HCT116 (cell line): ENCODE data around the gene HOXD3. TPM values are rescaled to one million over a fixed set of nuclear protein-coding genes. Genes with fewer than 3 reads are reported as not detected.

Experiments
- ATAC-seq: fragments of 200-7000 bp; cut with Tn5 transposase; 2 replicates; pipeline ENCODE4 v1.9.1; 2020; ENCODE audit warnings: mild to moderate bottlenecking, moderate library complexity
- BruUV-seq: library from RNA; stranded (reverse); fragments of 400-500 nt; replicated peaks from 2 replicates; lab custom pipeline; 2021; lab: Mats Ljungman, UMichigan
- CTCF ChIA-PET: fragments of 300-600 bp; sonication (Branson Sonifier 250); formaldehyde crosslinking; loops from one replicate; lab custom pipeline; 2021; ENCODE audit warnings: antibody characterized with exemption; lab: Charles Lee
- POLR2A ChIA-PET: fragments of 300-600, 350-600 bp; sonication (Branson Sonifier 250); formaldehyde crosslinking; loops from one replicate; lab custom pipeline; 2021; ENCODE audit warnings: antibody characterized with exemption; lab: Charles Lee
- RAD21 ChIA-PET, 2 experiments: fragments of 300-600 bp; sonication (Branson Sonifier 250); formaldehyde crosslinking; loops; one replicate each; lab custom pipeline; 2023; ENCODE audit warnings: low total read pairs in 2 of 2; ENCODE audit not compliant: uncharacterized antibody in 2 of 2, unreplicated experiment in 2 of 2, low non-redundant PET in 1 of 2; lab: Charles Lee
- DNase-seq: peaks from one replicate; pipeline ENCODE4 v3.0.0-alpha.2; 2010; ENCODE audit warnings: low read depth, low spot score
- H2AFZ ChIP-seq: fragments of 200-600 bp; shearing (Covaris generic), sonication (generic); 2 replicates; pipeline ENCODE4 v1.6.1; 2017; ENCODE audit warnings: low read depth, mixed run types, mixed read lengths, antibody characterized with exemption, low read length; ENCODE audit not compliant: poor library complexity, severe bottlenecking
- H3K27ac ChIP-seq: 2 replicates; pipeline ENCODE4 v1.5.1; 2012; ENCODE audit warnings: low read depth, low read length
- H3K27me3 ChIP-seq: fragments of 200-600 bp; sonication (generic); 2 replicates; pipeline ENCODE4 v1.6.1; 2016; ENCODE audit warnings: mixed run types, low read length, mixed read lengths; ENCODE audit not compliant: insufficient read depth
- H3K36me3 ChIP-seq, 2 experiments: fragments of 200-500 bp in 1 of 2; fragments of 200-600 bp in 1 of 2; sonication (Bioruptor generic) in 1 of 2; sonication (generic) in 1 of 2; 2 replicates each; pipeline versions ENCODE4 v1.5.1 to v1.6.1; 2014 to 2016; ENCODE audit warnings: low read length in 2 of 2, inconsistent platforms in 1 of 2, mixed read lengths in 1 of 2, mixed run types in 1 of 2; ENCODE audit not compliant: insufficient read depth in 2 of 2, control insufficient read depth in 1 of 2
- H3K4me1 ChIP-seq, 2 experiments: fragments of 200-600 bp in 1 of 2; sonication (generic) in 1 of 2; 2 replicates each; pipeline versions ENCODE4 v1.5.1 to v1.6.1; 2012 to 2017; ENCODE audit warnings: low read length in 2 of 2, inconsistent platforms in 1 of 2, mild to moderate bottlenecking in 1 of 2, mixed read lengths in 1 of 2, mixed run types in 1 of 2, moderate library complexity in 1 of 2; ENCODE audit not compliant: insufficient read depth in 2 of 2, control insufficient read depth in 1 of 2
- H3K4me2 ChIP-seq: fragments of 200-600 bp; sonication (generic); 2 replicates; pipeline ENCODE4 v1.6.1; 2017; ENCODE audit warnings: mixed run types, low read length, mixed read lengths
- H3K4me3 ChIP-seq, 2 experiments: fragments of 200-600 bp in 1 of 2; sonication (generic) in 1 of 2; replicated peaks in 1 of 2; 2 replicates each; pipeline ENCODE4 v1.5.1; 2011 to 2016; ENCODE audit warnings: low read length in 2 of 2, control low read depth in 1 of 2, low read depth in 1 of 2, mild to moderate bottlenecking in 1 of 2, mixed read lengths in 1 of 2, mixed run types in 1 of 2
- H3K79me2 ChIP-seq: fragments of 200-600 bp; sonication (generic); 2 replicates; pipeline ENCODE4 v1.6.1; 2017; ENCODE audit warnings: mild to moderate bottlenecking, mixed run types, low read length, moderate library complexity, mixed read lengths; ENCODE audit not compliant: insufficient read depth
- H3K9ac ChIP-seq: fragments of 200-600 bp; sonication (generic); 2 replicates; pipeline ENCODE4 v1.6.1; 2016; ENCODE audit warnings: low read length, mixed read lengths
- H3K9me2 ChIP-seq: fragments of 200-600 bp; sonication (generic), shearing (Covaris generic); 2 replicates; pipeline ENCODE4 v1.6.1; 2017; ENCODE audit warnings: mixed run types, mild to moderate bottlenecking, moderate library complexity; ENCODE audit not compliant: insufficient read depth
- H3K9me3 ChIP-seq, 2 experiments: fragments of 200-500 bp in 1 of 2; fragments of 200-600 bp in 1 of 2; sonication (Bioruptor generic) in 1 of 2; sonication (generic) in 1 of 2; 2 replicates each; pipeline ENCODE4 v1.6.1; 2014 to 2017; ENCODE audit warnings: low read length in 2 of 2, mixed read lengths in 2 of 2, inconsistent platforms in 1 of 2, low read depth in 1 of 2, mild to moderate bottlenecking in 1 of 2, mixed run types in 1 of 2, moderate library complexity in 1 of 2; ENCODE audit not compliant: control insufficient read depth in 1 of 2, insufficient read depth in 1 of 2
- H4K20me1 ChIP-seq: fragments of 200-600 bp; sonication (generic), shearing (Covaris generic); 2 replicates; pipeline ENCODE4 v1.6.1; 2017; ENCODE audit warnings: mixed run types, mild to moderate bottlenecking, moderate library complexity; ENCODE audit not compliant: insufficient read depth
- CBX3 ChIP-seq: IDR thresholded peaks from 2 replicates; pipeline ENCODE4 v1.6.1; 2012; ENCODE audit warnings: low read depth
- CEBPB ChIP-seq: IDR thresholded peaks from 2 replicates; pipeline ENCODE4 v1.6.1; 2012; ENCODE audit warnings: low read depth
- EGR1 ChIP-seq: IDR thresholded peaks from 2 replicates; pipeline ENCODE4 v1.6.1; 2012; ENCODE audit warnings: low read depth
- FOSL1 ChIP-seq: IDR thresholded peaks from 2 replicates; pipeline ENCODE4 v1.6.1; 2012; ENCODE audit warnings: low read depth
- JUND ChIP-seq: IDR thresholded peaks from 2 replicates; pipeline ENCODE4 v1.6.1; 2012
- POLR2A ChIP-seq: IDR thresholded peaks from 2 replicates; pipeline ENCODE4 v1.7.0; 2011; ENCODE audit warnings: borderline replicate concordance; ENCODE audit not compliant: insufficient read depth, insufficient read length; ENCODE audit errors: extremely low read depth
- POLR2AphosphoS5 ChIP-seq: IDR thresholded peaks from 2 replicates; pipeline ENCODE4 v1.6.1; 2011; ENCODE audit warnings: mild to moderate bottlenecking, low read depth, low read length, moderate library complexity
- RAD21 ChIP-seq: IDR thresholded peaks from 2 replicates; pipeline ENCODE4 v1.6.1; 2012; ENCODE audit warnings: low read depth, mild to moderate bottlenecking
- SIN3A ChIP-seq: IDR thresholded peaks from 2 replicates; pipeline ENCODE4 v1.6.1; 2012; ENCODE audit warnings: low read depth
- SRF ChIP-seq: IDR thresholded peaks from 2 replicates; pipeline ENCODE4 v1.6.1; 2012; ENCODE audit warnings: low read depth
- TCF7L2 ChIP-seq: IDR thresholded peaks from 2 replicates; pipeline ENCODE4 v1.7.0; 2011; ENCODE audit warnings: borderline replicate concordance, inconsistent platforms; ENCODE audit not compliant: insufficient read depth, insufficient read length; ENCODE audit errors: extremely low read depth
- YY1 ChIP-seq: IDR thresholded peaks from 2 replicates; pipeline ENCODE4 v1.6.1; 2011; ENCODE audit warnings: low read length, low read depth, moderate library complexity, mild to moderate bottlenecking; ENCODE audit not compliant: insufficient replicate concordance; ENCODE audit errors: extremely low read depth
- ZFX ChIP-seq: fragments of 450-650 bp; IDR thresholded peaks from 2 replicates; pipeline ENCODE4 v1.6.1; 2017
- ZNF274 ChIP-seq: fragments of 200-500 bp; sonication (Bioruptor generic); IDR thresholded peaks from 2 replicates; pipeline ENCODE4 v1.6.1; 2014; ENCODE audit warnings: mild to moderate bottlenecking, low read depth, low read length, inconsistent platforms
- intact Hi-C: fragments of 100-400 bp; cut with micrococcal nuclease; formaldehyde crosslinking; loops from 2 replicates; pipeline ENCODE4 v1.10.0; 2022
- total RNA-seq: library from RNA; stranded (reverse); gene quantifications from one replicate; pipeline ENCODE4 v1.2.1, GENCODE V29; 2021; ENCODE audit not compliant: unreplicated experiment
- TF ChIP-seq, protein P1 (sequence below): IDR thresholded peaks from 2 replicates; pipeline ENCODE4 v1.6.1; 2011; ENCODE audit warnings: mild to moderate bottlenecking, low read length, moderate library complexity; ENCODE audit not compliant: insufficient replicate concordance; ENCODE audit errors: extremely low read depth
- TF ChIP-seq, protein P2 (sequence below): IDR thresholded peaks from 2 replicates; pipeline ENCODE4 v1.6.1; 2012

The HOXD3 gene
- total RNA-seq, 1 experiment from 2014 or later, result 1.4 TPM

DNA sequence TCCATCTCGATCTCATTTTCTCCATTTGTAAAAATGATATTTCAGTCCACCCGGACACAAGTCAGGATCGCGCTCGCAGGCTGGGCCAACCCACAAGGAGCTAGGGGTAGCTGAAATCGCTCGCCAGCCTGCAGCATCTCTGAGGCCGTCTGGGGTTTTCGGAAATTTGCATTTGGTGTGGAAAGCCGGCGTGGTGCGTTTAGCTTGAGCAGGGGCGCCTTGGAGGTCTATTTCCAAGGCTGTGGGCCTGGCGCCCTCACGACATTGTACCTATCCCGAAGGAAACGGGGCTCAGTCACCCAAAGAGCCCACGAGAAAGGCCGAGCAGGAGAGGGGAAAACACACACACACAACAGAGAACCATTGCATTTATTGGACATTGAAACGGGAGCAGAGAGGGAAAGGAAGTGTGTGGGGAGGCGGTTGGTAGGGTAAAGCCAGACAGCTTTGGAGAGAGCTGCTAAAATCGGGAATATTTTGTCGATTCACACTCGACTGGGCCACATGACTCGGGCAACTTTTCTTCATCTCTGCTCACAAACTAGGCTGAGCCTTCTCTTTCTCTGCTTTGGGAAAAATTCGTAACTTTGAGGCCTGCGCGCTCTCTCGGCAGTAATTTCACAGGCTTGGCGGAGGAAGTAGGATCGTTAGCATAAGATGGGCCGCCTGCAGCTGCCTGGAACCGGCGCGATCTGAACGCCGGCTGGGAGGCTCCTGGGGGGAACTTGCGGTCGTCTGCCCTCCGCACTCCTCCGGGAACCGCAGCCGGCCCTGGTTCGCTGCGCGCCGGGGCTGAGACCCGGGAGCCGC, 28.7 kb upstream of the HOXD3 start:
- POLR2A ChIA-PET, result interaction anchor here (0.7 to 1.9 kb wide), 5 partner anchors 40 to 1034 kb away, joined by 3 to 5 read pairs (median 4); no protein-coding TSS in a partner anchor
- CTCF ChIA-PET, result interaction anchor here (1.0 to 3.9 kb wide), 10 partner anchors 318 to 1020 kb away, joined by 3 to 36 read pairs (median 16); no protein-coding TSS in a partner anchor
- Histone ChIP-seq H3K4me1 (peaks cover 6 to 17% of the 10 kb centered on the region in 2 experiments; a peak in 3 of 4 replicates), H2AFZ (no peak overlapping the region), H3K79me2 (no peaks in the 10 kb centered on the region), H3K4me3 (no peak overlapping the region), H3K9me3 (no peaks in the 10 kb centered on the region), H3K27ac (no peak overlapping the region), H3K4me2 (peak overlapping the region; percentile 84; the same call in 1 of the 2 replicates), H3K9me2 (no peaks in the 10 kb centered on the region), H3K36me3 (no peaks in the 10 kb centered on the region), H4K20me1 (no peaks in the 10 kb centered on the region), H3K27me3 (no peaks in the 10 kb centered on the region), H3K9ac (no peak overlapping the region)
- ATAC-seq, result no peak
- RAD21 ChIA-PET, result no interaction called here
- no peak for DNase-seq
- intact Hi-C loops, result loop anchor here (5.0 kb wide), 3 partner anchors 704 to 1629 kb away; no protein-coding TSS in a partner anchor
- no TSS peak for BruUV-seq
- TF ChIP-seq JUND, result no peak
- TF ChIP-seq ZNF274, result no peak
- TF ChIP-seq POLR2A, result no peak

GRCh38 chr2:176128982-176129796, 27.9 kb upstream of the HOXD3 start, which contains the start of gene HOXD8:
HOXD8 (plus strand) TSS chr2:176129705; CDS start chr2:176130367, 662 bp downstream.
- Histone ChIP-seq H3K9ac (peak within 1 kb of the TSS; percentile 32), H3K9me2 (no peaks in the 10 kb centered on the region), H3K9me3 (no peaks in the 10 kb centered on the region), H3K27me3 (no peaks in the 10 kb centered on the region), H2AFZ (peak within 1 kb of the TSS; percentile 96), H3K36me3 (no peaks in the 10 kb centered on the region), H4K20me1 (no peaks in the 10 kb centered on the region), H3K4me1 (peaks cover 6 to 17% of the 10 kb centered on the region in 2 experiments; a peak in 3 of 4 replicates), H3K79me2 (no peaks in the 10 kb centered on the region), H3K4me2 (peak within 1 kb of the TSS; percentile 84), H3K27ac (peak within 1 kb of the TSS; percentile 69), H3K4me3 (peak within 1 kb of the TSS; percentile 40 to 58)
- BruUV-seq, result no TSS peak
- ChIA-PET RAD21 (no interaction called here), POLR2A (no interaction called here), CTCF (interaction anchor here (2.8 to 3.9 kb wide), 5 partner anchors 11 to 1020 kb away, joined by 15 to 36 read pairs (median 31); no protein-coding TSS in a partner anchor)
- DNase-seq, result peak; percentile 59
- ATAC-seq, result peak; percentile 62
- intact Hi-C loops, result loop anchor here (5.0 kb wide), 3 partner anchors 703 to 1628 kb away; no protein-coding TSS in a partner anchor
- TF ChIP-seq POLR2AphosphoS5, result peak; percentile 54
- no peak for TF ChIP-seq CEBPB
- TF ChIP-seq SIN3A, result peak; percentile 84
- TF ChIP-seq, protein P1, sequence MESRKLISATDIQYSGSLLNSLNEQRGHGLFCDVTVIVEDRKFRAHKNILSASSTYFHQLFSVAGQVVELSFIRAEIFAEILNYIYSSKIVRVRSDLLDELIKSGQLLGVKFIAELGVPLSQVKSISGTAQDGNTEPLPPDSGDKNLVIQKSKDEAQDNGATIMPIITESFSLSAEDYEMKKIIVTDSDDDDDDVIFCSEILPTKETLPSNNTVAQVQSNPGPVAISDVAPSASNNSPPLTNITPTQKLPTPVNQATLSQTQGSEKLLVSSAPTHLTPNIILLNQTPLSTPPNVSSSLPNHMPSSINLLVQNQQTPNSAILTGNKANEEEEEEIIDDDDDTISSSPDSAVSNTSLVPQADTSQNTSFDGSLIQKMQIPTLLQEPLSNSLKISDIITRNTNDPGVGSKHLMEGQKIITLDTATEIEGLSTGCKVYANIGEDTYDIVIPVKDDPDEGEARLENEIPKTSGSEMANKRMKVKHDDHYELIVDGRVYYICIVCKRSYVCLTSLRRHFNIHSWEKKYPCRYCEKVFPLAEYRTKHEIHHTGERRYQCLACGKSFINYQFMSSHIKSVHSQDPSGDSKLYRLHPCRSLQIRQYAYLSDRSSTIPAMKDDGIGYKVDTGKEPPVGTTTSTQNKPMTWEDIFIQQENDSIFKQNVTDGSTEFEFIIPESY, result no peak
- TF ChIP-seq EGR1, result no peak
- TF ChIP-seq SRF, result no peak
- TF ChIP-seq CBX3, result peak; percentile 71; the same call in 1 of the 2 replicates
- TF ChIP-seq FOSL1, result no peak; the same call in 1 of the 2 replicates
- TF ChIP-seq, protein P2, sequence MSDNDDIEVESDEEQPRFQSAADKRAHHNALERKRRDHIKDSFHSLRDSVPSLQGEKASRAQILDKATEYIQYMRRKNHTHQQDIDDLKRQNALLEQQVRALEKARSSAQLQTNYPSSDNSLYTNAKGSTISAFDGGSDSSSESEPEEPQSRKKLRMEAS, result peak; percentile 87
- TF ChIP-seq YY1, result peak; percentile 66
- no peak; the same call in 1 of the 2 replicates for TF ChIP-seq JUND
- TF ChIP-seq ZNF274, result no peak
- TF ChIP-seq ZFX, result no peak
- TF ChIP-seq RAD21, result no peak
- TF ChIP-seq TCF7L2, result peak; percentile 82
